Ramos (cell line): ENCODE results near the gene DRICH1.
"Not testable (repeated sequence)": the region's sequence is repeated elsewhere in the genome, so short reads cannot be mapped to it uniquely, and the experiment has no call there.

Experiments
- in situ Hi-C: fragments of 300-500 bp; cut with MboI; formaldehyde crosslinking; loops from one replicate; pipeline ENCODE4 v1.14.3; 2022; ENCODE audit warnings: low sequenced_read_pairs; ENCODE audit not compliant: unreplicated experiment

The DRICH1 gene, protein sequence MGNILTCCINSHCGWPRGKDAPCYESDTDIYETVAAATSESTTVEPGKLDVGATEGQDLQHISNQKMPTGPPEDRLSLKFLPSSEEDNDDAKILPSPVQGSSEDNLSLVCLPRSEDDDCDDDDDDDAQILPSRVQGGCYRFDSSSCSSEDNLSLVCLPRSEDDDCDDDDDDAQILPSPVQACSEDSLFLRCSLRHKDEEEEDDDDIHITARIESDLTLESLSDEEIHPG

GRCh38 chr22:23632178-23632577 lies at the start of gene DRICH1:
Gene DRICH1, minus strand, starts transcription at chr22:23632321. Its CDS starts 298 bp downstream, at chr22:23632023.
- in situ Hi-C loops = no loop called here

- in situ Hi-C loops = no loop called here
Observed at GRCh38 chr22:23681026-23681809, 49.1 kb upstream of the DRICH1 start.

GRCh38 chr22:23678133-23678532 lies 46.0 kb upstream of the DRICH1 start:
- in situ Hi-C loops = no loop called here

DNA sequence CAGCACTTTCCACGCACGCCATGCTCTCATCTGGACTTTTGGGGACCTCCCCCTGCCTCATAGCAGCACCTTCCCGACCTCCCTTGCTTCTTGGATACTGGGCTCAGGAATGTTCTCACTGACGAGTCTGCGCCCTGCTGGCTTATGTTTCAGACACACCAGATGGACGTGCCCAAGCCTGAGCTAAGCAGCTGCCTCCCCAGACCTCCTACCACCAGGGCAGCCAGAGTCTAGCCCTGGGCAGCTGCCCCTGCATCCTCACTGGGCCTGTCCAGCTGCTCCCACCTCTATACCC lies 45.5 kb upstream of the DRICH1 start:
- in situ Hi-C loops = no loop called here

DNA sequence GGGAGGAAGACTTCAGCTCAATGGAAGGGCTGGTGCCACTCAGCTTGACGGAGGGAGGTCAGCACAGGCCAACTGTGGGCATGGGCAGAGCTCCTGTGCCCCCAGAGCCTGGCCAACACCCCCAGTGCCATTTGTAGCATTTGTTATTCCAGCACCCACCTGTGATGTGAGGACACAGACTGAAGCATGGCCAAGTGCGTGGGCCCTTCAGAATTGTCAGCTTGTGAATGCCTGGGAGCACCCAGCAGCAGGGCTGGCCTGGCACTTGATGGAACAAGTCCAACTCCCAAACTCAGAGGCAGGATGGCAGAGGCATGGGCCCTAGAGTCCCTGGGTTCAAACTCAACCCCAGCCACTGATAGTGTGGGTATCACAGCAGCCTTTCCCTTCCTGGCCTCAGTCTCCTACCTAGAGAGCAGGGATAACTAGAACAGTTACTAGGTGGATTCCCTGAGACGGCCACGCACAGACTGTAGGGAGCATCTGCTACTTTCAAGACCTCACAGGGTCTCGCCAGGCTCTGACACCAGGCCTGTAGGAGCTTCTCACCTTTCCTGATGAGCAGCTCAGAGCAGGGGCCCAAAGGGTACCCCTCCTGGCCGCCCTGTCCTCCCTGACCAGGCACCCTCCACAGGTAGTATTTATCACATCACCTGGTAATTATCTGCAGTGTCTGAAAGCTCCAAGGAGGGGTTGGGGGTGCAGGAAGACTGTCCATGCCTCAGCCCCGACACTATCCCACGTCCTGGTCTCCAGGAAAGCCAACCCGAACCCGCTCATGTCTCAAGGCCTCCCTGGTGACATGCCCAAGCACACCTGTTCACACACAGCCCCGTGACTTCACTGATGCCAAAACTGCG lies 45.0 kb upstream of the DRICH1 start:
- in situ Hi-C loops = not testable (repeated sequence)

- in situ Hi-C loops = no loop called here
Observed at GRCh38 chr22:23675502-23676415, 43.6 kb upstream of the DRICH1 start.

- in situ Hi-C loops = not testable (repeated sequence)
Observed at GRCh38 chr22:23674886-23675501, 42.9 kb upstream of the DRICH1 start.

GRCh38 chr22:23673826-23674690 lies 41.9 kb upstream of the DRICH1 start:
- in situ Hi-C loops = no loop called here

DNA sequence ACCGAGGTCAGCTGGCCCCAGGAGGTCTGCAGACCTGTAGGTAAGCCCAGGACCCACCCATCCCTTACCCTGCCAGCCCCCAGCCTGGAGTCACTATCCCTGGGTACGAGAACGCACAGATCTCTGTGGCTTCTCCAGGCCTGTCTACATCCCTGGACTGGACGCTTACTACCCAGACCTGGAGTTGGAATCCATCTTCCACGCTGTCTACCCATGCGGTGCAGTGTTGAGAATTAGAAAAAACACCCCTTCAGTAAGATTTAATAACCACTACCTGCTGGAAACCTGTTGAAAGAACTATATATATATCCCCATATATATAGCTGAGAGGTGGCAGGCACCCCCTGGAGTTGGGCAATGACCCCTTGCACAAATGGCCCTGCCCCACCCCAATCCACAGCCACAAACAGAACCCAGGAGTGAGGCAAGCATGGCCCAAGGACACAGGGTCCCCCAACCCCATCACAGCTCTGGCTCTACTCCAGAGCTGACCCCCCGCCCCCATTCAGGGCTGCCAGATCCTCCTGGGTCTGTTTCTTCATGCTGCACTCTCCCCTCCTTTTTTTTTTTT lies 41.0 kb upstream of the DRICH1 start:
- in situ Hi-C loops = no loop called here

GRCh38 chr22:23672307-23673049 lies 40.4 kb upstream of the DRICH1 start:
- in situ Hi-C loops = not testable (repeated sequence)

- in situ Hi-C loops = not testable (repeated sequence)
Observed at GRCh38 chr22:23671387-23671786, 39.3 kb upstream of the DRICH1 start.

- in situ Hi-C loops = no loop called here
Observed at GRCh38 chr22:23670378-23671295, 38.5 kb upstream of the DRICH1 start.

- in situ Hi-C loops = not testable (repeated sequence)
Observed at GRCh38 chr22:23660381-23660780, 28.3 kb upstream of the DRICH1 start.

DNA sequence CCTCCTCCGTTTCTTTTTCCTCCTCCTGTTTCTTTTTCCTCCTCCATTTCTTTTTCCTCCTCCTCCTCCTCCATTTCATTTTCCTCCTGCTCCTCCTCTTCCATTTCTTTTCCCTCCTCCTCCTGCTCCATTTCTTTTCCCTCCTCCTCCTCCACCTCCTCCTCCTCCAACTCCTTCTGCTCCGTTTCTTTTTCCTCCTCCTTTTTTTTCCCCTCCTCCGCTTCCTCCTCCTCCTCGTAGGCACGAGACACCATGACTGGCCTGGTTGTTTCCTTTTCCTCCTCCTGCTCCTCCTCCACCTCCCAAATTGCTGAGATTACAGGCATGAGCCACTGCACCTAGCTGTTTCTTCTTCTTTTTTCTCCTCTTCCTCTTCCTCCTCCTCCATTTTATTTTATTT lies 25.6 kb upstream of the DRICH1 start:
- in situ Hi-C loops = no loop called here

GRCh38 chr22:23655891-23656475 lies 23.9 kb upstream of the DRICH1 start:
- in situ Hi-C loops = no loop called here

- in situ Hi-C loops = no loop called here
Observed at GRCh38 chr22:23652711-23653110, 20.6 kb upstream of the DRICH1 start.
